Ovary (tissue), 3 donors: ENCODE measurements around the gene PLEKHA5.

Experiments
- CTCF ChIP-seq, 3 donors: fragments of 450-650 bp in 2 of 3; fragments of 200-600 bp in 1 of 3; IDR thresholded peaks; one replicate each; pipeline versions ENCODE4 v1.5.1 to v1.8.0; 2016 to 2022; ENCODE audit warnings: antibody characterized with exemption in 3 of 3, mild to moderate bottlenecking in 1 of 3
- POLR2A ChIP-seq: fragments of 450-650 bp; IDR thresholded peaks from one replicate; pipeline ENCODE4 v1.6.1; 2017; ENCODE audit warnings: antibody characterized with exemption, mild to moderate bottlenecking, moderate library complexity
- donor health status: DM: no; HTN: no; CAD: no.

GRCh38 chr12:19201661-19202060 lies 72.1 kb downstream of the PLEKHA5 start:
- no peak for TF ChIP-seq POLR2A
- TF ChIP-seq CTCF (IDR thresholded peaks at IDR 0.05), result no peak
